GM18868 (cell line): ENCODE data around the gene NBEA.
"Not testable (repeated sequence)": the region's sequence is repeated elsewhere in the genome, so short reads cannot be mapped to it uniquely, and the experiment has no call there.

Experiments used
- ATAC-seq: cut with Tn5 transposase; IDR thresholded peaks from one replicate; pipeline ENCODE4 v1.9.1; 2021; ENCODE audit warnings: mild to moderate bottlenecking, moderate library complexity; ENCODE audit not compliant: unreplicated experiment

The NBEA gene

GRCh38 chr13:35058585-35058984 lies 116.5 kb downstream of the NBEA start:
- peak; percentile 100 for ATAC-seq

GRCh38 chr13:35086667-35087066 lies 144.6 kb downstream of the NBEA start:
- ATAC-seq, result no peak

- ATAC-seq, result no peak
Measured at GRCh38 chr13:35092251-35092650, 150.2 kb downstream of the NBEA start.

GRCh38 chr13:35092751-35093150 lies 150.7 kb downstream of the NBEA start:
- ATAC-seq, result no peak

GRCh38 chr13:35093356-35093755 lies 151.3 kb downstream of the NBEA start:
- no peak for ATAC-seq

GRCh38 chr13:35106771-35107170 lies 164.7 kb downstream of the NBEA start:
- not testable (repeated sequence) for ATAC-seq

GRCh38 chr13:35107535-35107934 lies 165.5 kb downstream of the NBEA start:
- ATAC-seq, result no peak

- ATAC-seq, result not testable (repeated sequence)
Measured at GRCh38 chr13:35113612-35114011, 171.5 kb downstream of the NBEA start.

- no peak for ATAC-seq
Measured at GRCh38 chr13:35127466-35127865, 185.4 kb downstream of the NBEA start.

GRCh38 chr13:35129500-35129899 lies 187.4 kb downstream of the NBEA start:
- no peak for ATAC-seq

GRCh38 chr13:35131471-35131870 lies 189.4 kb downstream of the NBEA start:
- ATAC-seq, result no peak

- ATAC-seq, result peak; percentile 58
Measured at GRCh38 chr13:35136585-35136984, 194.5 kb downstream of the NBEA start.

GRCh38 chr13:35139591-35139990 lies 197.5 kb downstream of the NBEA start:
- peak; percentile 64 for ATAC-seq

GRCh38 chr13:35140321-35140720 lies 198.3 kb downstream of the NBEA start:
- no peak for ATAC-seq

- no peak for ATAC-seq
Measured at GRCh38 chr13:35140831-35141230, 198.8 kb downstream of the NBEA start.

GRCh38 chr13:35143123-35143522 lies 201.1 kb downstream of the NBEA start:
- no peak for ATAC-seq

GRCh38 chr13:35144166-35144890 lies 202.3 kb downstream of the NBEA start:
- ATAC-seq, result no peak

- no peak for ATAC-seq
Measured at GRCh38 chr13:35146686-35147085, 204.6 kb downstream of the NBEA start.

- peak; percentile 82 for ATAC-seq
Measured at GRCh38 chr13:35157143-35157755, 215.2 kb downstream of the NBEA start.

GRCh38 chr13:35159041-35159440 lies 217.0 kb downstream of the NBEA start:
- no peak for ATAC-seq

GRCh38 chr13:35160896-35161295 lies 218.8 kb downstream of the NBEA start:
- no peak for ATAC-seq

GRCh38 chr13:35162420-35162819 lies 220.3 kb downstream of the NBEA start:
- peak; percentile 41 for ATAC-seq

- peak; percentile 56 for ATAC-seq
Measured at GRCh38 chr13:35163674-35164073, 221.6 kb downstream of the NBEA start.
